SK-MEL-5 (cell line): ENCODE results near the gene DKK1. TPM values are rescaled to one million over a fixed set of nuclear protein-coding genes. Genes with fewer than 3 reads are reported as not detected.

Experiments
- DNase-seq: peaks from one replicate; pipeline ENCODE4 v3.0.0-alpha.2; 2016; ENCODE audit warnings: low read depth, low spot score
- in situ Hi-C: cut with HindIII; loops from 2 replicates; pipeline ENCODE4 v1.10.0; 2016; ENCODE audit warnings: low sequenced_read_pairs, high pct_unique_total_duplicates, low pct_unique_long_range_greater_than_20kb
- total RNA-seq: library from RNA; depleted of rRNA; stranded (reverse); fragments of >200 nt; shearing (Covaris generic); gene quantifications from 2 replicates; pipeline ENCODE4 v1.2.3, GENCODE V29; 2014

DKK1 gene
- total RNA-seq, 1 experiment from 2014 or later: 0.90 TPM

DNA sequence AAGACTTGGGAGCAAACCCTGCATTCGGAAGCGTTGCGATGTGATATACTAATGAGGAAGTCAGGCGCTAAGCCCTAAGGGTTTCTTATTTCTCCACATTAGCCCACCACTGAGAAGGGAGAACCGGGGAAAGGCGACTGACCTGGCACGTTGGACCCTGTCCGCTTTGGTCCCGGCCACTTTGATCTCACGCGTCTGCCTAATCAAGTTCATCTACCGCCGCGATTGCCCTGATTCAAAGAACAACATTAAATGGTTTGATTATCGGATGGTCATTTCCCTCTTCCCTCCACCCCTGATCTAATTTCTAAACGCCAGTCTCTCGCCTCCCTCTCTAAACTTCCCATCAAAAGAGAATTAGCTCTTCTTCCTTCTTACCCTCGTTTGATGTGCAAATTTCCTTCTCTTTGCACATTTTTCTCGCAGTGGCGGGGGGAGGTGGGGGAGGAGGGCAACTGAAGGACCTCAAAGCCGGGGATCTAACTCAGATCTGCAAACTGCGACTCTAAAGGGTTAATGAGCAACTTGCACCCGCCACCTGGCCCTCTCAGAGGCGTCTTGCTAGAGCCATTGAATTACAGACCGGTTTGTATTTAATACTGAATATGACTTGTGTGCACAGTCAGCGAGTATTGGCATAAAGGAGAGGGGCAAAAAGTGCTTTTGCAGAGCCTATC is 687 bp upstream of the DKK1 start:
- in situ Hi-C loops: no loop called here
- no peak for DNase-seq

DNA sequence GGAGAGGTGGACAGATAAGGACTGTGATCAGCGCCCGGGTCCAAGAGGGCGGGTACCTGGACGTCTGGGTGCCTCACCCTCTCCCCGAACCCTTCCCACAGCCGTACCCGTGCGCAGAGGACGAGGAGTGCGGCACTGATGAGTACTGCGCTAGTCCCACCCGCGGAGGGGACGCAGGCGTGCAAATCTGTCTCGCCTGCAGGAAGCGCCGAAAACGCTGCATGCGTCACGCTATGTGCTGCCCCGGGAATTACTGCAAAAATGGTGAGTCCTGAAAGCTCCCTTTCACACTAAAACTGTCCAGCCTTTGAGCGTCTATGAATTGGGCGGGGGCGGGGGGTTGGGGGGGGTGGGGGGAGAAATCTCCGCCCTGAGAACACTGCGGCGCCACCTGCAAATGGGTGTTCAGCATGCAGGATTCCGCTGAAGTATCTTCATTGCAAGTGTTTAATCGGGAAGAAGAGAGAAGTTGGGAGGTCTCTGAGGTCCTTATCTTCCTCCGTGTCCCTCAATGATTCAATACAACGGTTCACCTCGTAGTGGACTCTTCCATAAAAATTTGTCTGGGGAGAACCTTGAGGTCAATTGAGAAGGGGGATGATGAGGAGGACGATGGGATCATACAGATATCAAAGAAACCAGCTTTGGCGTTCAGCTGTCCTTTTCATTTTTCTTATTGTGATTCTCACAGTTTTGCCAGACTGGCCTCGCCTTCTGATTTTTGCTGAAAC is 906 bp downstream of the DKK1 start:
- in situ Hi-C loops: no loop called here
- DNase-seq: no peak

DNA sequence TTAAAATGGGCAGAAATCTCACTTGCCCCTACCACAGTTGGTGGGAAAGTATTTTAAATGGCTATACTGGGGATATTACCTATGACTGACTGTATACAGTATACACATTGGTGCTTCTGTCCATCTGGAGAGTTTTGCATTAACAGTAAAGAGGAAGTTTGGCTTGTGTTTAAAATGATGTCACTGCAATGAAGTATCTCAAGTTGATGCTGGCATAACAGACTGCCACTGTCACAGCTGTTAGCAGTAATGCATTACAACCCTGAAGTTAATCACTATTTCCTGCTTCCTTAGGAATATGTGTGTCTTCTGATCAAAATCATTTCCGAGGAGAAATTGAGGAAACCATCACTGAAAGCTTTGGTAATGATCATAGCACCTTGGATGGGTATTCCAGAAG is 1.9 kb downstream of the DKK1 start:
- no peak for DNase-seq
- in situ Hi-C loops: no loop called here

DNA sequence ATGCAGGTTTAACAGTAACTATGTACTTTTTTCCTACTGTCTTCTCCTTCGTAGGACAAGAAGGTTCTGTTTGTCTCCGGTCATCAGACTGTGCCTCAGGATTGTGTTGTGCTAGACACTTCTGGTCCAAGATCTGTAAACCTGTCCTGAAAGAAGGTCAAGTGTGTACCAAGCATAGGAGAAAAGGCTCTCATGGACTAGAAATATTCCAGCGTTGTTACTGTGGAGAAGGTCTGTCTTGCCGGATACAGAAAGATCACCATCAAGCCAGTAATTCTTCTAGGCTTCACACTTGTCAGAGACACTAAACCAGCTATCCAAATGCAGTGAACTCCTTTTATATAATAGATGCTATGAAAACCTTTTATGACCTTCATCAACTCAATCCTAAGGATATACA is 2.4 kb downstream of the DKK1 start:
- DNase-seq: no peak
- in situ Hi-C loops: no loop called here

DNA sequence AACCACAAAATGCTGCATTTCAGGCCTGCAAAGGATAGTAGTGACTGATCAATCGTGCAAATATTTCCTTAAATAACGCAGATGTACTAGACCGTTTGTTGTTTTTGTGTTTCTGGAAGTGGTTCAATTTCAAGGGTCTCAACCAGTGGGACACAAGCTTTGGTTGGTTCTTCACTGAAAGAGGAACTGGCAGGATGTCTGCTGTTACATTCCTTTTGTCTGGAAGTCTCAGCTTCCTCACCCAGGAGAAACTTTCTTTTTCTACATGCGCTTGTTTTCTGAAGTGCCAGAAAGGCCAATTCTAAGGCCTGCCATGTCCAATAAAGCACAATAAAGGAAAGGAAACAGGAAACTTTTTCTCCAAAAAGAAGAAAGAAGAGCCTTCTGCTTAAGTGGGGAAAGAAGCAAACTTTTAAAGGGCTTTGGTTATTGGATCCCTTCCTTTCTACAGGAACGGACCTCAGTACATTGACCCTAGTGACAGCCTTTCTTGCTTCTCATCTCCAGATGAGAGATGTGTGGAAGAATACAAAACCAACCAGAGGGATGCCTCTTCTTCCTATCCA is 4.1 kb downstream of the DKK1 start:
- in situ Hi-C loops: no loop called here
- DNase-seq: no peak

DNA sequence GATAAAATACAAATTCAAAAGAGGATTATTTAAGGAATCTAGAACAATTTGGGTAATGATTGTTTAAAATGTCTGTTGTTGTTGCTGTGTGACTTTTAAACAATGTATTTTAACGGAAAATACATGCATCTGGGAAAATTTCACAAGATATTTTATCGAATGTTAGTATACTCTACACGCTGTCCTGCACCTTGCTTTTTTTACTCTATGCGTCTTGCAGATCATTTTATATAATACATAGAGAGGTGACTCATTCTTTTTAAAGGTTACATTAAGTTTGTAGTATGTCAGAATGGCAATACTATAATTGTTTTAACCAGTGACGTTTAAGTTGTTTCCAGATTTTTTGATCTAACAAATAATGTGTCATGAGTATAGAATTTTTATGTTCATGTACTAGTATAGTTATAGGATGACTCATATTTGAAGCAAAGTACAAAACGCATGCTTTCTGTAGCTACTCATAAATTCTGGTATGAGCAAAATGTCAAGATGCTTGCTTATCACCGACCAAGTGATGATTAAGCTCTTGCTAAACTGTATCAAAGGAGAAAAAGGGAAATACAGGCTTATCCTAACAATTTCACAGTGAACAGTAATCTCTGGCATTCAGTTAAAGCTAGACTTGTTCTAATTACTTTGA is 4.9 kb downstream of the DKK1 start:
- in situ Hi-C loops: no loop called here
- DNase-seq: no peak

DNA sequence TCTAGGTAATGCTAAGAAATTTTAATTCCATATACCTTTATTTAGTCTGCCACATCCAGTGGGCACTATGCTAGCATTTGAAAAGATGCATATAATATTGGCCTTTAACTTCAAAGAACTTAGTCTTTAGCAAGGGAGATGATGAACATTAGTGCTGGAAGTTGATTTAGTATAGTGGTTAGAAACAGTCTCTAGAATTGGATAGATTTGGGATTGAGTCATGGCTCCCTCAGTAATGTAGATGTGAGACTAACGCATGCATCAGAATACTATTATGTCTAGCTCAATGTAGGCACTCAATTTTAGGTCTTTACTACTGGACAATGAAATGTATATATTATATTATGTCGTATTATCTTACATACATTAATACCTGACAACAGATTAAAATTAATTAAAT is 5.8 kb downstream of the DKK1 start:
- in situ Hi-C loops: no loop called here
- no peak for DNase-seq

DNA sequence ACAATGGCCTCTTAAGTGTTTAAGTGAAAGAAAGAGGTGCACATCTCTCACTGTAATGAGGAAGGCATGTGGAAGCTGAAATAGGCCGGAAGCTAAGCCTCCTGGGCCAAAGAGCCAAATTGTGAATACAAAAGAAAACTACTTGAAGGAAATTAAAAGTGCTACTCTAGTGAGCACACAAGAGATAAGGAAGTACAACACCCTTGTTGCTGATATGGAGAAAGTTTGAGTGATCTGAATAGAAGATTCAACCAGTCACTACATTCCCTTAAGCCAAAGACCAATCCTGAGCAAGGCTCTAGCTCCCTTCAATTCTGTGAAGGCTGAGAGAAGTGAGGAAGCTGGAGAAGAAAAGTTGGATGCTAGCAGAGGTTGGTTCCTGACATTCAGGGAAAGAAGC is 8.2 kb downstream of the DKK1 start:
- in situ Hi-C loops: no loop called here
- no peak for DNase-seq

DNA sequence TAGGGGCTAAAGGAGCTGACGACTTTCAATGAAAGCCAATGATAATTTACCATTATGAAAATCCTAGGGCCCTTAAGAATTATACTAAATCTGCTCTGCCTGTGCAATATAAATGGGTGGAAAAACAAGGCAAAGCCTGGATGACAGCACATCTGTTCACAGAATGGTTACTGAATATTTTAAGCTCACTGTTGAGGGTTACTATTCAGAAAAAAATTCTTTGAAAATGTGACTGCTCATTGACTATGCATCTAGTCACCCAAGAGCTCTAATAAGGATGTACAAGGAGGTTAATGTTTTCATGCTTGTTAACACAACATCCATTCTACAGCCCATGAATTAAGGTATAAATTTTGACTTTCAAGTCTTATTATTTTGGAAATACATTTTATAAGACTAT is 8.9 kb downstream of the DKK1 start:
- in situ Hi-C loops: no loop called here
- DNase-seq: no peak

DNA sequence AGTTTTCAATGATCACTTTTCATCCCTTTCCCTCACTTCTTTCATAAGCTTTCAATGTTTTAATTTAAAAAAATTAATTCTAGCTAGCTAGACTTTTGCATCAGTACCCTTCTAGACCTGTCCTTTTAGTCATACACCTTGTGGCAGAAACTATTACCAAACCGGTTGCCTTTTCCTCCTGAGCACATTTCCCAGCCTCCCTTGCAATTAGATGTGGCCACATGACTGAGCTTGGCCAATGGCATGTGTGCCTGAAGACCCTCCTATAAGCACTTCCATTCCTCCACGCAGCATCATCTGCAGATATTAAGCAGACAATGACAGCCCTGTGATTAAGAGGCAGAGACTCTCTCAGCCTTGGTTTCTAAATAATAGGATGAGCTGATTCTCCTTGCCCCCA is 12.3 kb downstream of the DKK1 start:
- no peak for DNase-seq

DNA sequence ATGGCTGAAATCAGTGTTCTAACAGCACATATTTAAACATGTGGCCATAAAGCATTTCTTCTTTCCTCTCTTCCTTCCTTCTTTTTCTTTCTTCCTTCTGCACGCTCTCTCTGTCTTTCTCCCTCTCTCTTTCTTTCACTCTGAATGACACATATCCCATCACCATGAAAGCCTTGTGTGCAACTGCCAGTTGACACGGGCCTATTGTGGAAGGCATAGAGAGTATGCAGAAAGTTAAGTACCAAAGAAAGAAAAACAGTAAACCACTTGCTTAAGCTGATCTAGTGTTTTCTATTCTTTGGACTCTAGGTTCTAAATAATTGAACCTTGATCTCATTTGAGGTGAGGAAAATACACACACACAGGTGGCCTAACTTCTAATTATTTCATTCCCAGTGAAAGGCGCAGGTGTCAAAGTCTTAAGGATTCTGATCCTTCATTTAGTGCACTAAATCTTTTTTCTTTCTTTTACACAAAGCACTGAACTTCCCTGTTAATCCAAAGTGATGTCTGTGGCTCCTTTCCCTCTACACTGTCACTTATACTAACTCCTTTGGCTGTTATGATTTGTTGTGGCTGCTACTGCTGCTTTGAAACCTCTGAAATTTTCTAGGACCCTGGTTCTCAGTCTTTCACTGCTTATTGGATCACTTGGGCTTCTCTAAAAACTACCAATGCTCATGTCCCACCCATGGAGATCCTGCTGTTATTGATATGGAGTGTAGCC is 17.7 kb downstream of the DKK1 start:
- in situ Hi-C loops: no loop called here
- no peak for DNase-seq

More for the DNA sequence above, 12.3 kb downstream of the DKK1 start:
- in situ Hi-C loops: no loop called here

DNA sequence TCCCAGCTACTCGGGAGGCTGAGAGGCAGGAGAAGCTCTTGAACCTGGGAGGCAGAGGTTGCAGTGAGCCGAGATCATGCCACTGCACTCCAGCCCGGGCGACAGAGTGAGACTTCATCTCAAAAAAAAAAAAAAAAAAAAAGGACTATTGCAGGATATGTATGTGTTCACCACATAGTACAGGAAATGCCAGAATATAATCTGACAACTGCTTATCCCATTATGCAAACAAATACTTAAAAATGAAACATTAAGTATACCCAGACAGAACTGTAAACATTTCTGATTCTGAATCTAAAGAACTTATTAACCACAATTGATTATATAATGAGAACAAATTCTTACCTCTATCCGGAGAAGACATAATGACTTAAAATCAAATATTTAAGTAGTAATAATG is 18.7 kb downstream of the DKK1 start:
- no peak for DNase-seq

DNA sequence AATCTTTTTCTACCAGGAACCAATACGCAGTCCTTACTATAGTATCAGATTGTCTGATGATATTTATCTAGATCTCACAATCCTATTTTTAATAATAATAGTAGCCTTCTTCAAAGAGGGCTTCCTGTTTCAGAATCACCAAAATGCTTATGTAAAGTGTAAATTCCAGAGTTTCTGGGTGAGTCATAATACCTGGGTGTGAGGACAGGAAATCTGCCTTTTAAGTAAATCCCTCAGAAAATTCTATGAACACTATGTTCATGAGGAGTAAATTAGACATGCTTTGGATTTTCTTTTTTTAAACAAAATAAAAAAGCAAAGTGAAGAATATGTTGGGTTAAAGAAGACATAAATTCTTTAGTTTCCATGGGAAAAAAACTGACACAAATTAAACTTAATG is 20.5 kb downstream of the DKK1 start:
- in situ Hi-C loops: no loop called here
- no peak for DNase-seq

More for the DNA sequence above, 18.7 kb downstream of the DKK1 start:
- in situ Hi-C loops: no loop called here

DNA sequence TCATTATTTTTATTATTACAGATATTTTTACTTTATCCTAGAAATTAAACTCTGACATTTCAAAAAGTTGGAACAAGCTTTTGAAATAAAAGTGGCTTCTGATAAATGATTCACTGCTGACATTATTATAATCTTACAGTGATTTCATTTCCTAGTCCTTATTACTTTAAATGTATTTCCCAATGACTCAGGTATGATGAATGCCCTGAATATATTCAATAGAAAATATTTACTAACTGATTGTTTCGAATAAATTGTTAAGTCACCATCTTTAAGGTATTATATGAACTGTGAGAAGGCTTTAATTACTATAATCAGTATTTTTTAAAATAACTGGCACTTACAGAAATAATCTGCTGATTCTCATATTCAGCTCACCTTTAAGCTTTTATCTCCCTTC is 21.6 kb downstream of the DKK1 start:
- in situ Hi-C loops: no loop called here
- DNase-seq: no peak

DNA sequence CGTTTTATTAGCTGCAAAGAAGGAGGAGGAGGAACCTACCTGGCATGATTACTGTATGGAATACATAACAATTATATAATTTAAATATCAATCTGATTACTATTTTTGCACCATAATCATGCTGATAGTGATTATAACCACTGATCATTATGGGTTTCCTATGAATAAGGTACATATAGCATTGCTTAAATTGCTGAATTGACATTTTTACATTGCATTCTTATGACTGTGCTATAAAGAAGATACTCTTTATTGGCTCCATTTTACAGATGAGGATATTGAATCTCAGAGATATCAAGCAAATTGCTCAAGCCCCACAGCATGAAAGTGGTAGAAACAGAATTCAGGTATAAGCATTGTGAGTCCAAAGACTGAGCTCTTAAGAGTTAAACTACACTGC is 23.1 kb downstream of the DKK1 start:
- no peak for DNase-seq
- in situ Hi-C loops: no loop called here

DNA sequence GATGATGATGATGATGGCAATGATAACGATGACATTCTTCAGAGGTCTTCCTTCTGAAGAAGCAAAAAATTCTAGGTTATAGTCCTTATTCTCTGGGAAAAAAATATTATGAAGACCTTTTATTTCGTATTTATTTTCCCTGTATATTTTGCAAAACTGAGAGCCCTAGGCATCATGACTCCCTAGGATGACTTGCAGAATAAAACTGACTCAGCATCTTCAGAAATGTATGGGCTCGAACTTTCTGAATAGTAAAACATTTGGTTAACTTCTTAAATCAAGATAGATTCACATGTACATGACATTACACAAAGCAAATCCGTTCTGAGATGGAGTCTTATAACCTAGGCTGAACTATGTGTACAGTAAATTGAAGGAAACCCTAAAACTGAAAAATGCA is 29.4 kb downstream of the DKK1 start:
- in situ Hi-C loops: no loop called here
- DNase-seq: no peak

DNA sequence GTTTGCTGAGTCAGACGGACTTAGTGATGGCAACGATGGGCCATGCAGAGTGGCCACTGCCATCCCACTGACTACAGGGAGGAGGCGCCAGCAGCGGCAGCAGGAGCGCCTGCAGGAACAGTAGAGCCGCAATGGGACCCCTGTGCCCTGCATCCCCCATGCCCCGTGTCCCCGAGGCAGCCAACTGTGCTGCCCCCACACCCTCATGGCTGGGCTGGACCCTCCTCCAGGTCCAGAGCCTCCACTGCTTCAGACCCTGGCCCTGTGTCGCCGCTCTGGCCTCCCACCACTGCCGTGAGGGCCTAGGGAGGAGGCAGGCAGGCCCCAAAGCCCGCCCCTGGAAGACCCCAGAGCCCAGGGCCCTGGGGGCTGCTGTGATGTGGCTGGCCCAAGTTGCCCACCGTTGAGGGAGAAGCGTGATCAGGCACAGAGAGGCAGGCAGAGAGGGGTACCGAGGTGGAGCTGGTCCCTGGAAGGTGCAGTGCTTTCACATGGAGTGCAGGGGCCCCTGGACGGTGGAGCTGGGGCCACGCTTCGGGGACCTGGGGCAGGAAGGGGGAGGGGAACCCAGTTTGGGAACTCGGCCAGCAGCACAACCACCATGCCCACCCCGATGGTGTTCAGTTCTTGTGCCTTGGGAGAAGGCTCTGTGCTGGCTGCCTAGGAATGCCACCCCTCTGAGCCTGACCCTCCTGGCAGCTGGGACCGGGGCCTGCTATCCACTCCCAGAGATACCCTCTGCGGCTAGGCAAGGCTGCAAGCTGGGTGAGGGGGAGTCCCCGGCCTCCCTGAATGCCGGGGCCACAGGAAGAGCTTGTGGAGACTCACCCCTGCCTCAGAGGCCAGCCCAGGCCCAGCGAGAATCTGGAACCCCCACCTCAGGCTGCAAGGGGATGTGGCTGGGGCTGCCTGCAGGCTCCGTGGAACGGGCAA is 32.6 kb downstream of the DKK1 start:
- in situ Hi-C loops: no loop called here
- DNase-seq: no peak
